Measurements from ENCODE around the gene FBXL20. TPM values are rescaled to one million over a fixed set of nuclear protein-coding genes. Genes with fewer than 3 reads are reported as not detected.

Gene FBXL20
- total RNA-seq, 1 experiment from 2014 or later = 17.2 TPM

DNA sequence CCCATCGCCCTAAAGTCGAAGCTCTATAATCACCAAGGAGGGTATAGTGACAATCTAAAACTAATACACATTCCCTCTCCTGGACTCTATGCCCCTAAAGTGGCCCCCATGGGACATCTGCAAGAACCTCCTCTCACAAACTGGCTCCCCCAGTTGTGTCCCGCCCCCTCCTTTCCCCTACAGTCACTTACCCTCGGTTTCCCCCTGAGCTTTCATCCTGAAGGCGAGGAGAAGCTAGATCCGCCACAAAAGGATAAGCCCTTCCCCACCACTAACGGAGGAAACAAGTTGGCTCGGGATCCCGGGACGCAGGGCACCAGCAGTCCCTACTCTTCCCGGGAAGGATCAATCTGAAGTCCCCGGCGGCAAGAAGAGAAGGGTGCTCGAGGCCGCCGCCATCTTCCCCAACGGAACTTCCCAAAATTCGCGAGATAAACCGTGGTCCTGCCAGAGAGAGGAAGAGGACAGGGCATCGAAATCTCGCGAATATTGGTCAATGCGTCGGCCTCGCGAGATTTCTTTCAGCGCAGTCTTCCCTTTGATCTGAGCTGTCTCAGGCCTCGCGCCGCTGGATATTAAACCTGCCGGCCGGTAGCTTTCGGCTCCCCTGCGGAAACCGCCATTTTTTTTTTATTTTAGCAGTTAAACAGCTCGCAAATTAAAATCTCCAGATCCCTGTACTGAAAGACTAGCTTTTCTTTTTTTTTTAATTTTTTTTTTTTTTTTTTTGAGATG, 49.6 kb upstream of the FBXL20 start, which contains the start of gene MED1 (continued):
- TF ChIP-seq, protein P1, sequence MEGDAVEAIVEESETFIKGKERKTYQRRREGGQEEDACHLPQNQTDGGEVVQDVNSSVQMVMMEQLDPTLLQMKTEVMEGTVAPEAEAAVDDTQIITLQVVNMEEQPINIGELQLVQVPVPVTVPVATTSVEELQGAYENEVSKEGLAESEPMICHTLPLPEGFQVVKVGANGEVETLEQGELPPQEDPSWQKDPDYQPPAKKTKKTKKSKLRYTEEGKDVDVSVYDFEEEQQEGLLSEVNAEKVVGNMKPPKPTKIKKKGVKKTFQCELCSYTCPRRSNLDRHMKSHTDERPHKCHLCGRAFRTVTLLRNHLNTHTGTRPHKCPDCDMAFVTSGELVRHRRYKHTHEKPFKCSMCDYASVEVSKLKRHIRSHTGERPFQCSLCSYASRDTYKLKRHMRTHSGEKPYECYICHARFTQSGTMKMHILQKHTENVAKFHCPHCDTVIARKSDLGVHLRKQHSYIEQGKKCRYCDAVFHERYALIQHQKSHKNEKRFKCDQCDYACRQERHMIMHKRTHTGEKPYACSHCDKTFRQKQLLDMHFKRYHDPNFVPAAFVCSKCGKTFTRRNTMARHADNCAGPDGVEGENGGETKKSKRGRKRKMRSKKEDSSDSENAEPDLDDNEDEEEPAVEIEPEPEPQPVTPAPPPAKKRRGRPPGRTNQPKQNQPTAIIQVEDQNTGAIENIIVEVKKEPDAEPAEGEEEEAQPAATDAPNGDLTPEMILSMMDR (IDR thresholded peaks at IDR 0.05 in 2 of 3, conservative IDR thresholded peaks at IDR 0.05 in 1 of 3; ENCODE audit: borderline replicate concordance in 1 of 3, insufficient read depth in 1 of 3, low read depth in 2 of 3, low read length in 2 of 3) = no peak
- TF ChIP-seq EZH2phosphoT487 (IDR thresholded peaks at IDR 0.05; ENCODE audit: borderline replicate concordance) = no peak
- TF ChIP-seq EZH2 (IDR thresholded peaks at IDR 0.05) = no peak

DNA sequence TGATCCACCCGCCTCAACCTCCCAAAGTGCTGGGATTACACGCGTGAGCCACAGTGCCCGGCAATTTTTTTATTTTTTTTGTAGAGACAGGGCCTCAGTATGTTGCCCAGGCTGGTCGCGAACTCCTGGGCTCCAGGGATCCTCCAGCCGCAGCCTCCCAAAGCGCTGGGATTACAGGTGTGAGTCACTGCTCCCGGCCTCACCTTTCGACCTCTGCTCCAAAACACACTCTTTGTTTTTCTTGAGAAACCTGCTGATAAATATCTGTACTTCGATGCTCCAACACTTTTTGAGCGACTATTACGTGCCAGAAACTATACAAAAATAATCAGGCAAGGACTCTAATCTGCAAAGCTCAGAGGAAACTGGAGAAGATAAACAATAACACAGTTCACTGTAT, 48.6 kb upstream of the FBXL20 start:
- Histone ChIP-seq H3K36me3 (ENCODE audit: control insufficient read depth in 1 of 2, insufficient read depth in 2 of 2, low read length in 2 of 2) (peaks cover 12 to 20% of the 10 kb centered on the region in 2 experiments; a peak in 3 of 4 replicates), H3K4me1 (ENCODE audit: control insufficient read depth in 1 of 2, insufficient read depth in 2 of 2, low read length in 2 of 2) (peaks cover 2 to 19% of the 10 kb centered on the region in 2 experiments; a peak in 3 of 4 replicates), H3K27ac (ENCODE audit: low read depth, low read length) (peak overlapping the region; percentile 64), H3K9me3 (ENCODE audit: control insufficient read depth in 1 of 2, insufficient read depth in 1 of 2, low read depth in 1 of 2, low read length in 2 of 2) (no peaks in the 10 kb centered on the region), H3K4me3 (replicated peaks in 1 of 2; ENCODE audit: low read depth in 1 of 2, low read length in 2 of 2) (peak overlapping the region; percentile 76 to 99), H3K9me2 (ENCODE audit: insufficient read depth) (no peaks in the 10 kb centered on the region), H2AFZ (ENCODE audit: low read depth, low read length, poor library complexity, severe bottlenecking) (no peak overlapping the region), H4K20me1 (ENCODE audit: insufficient read depth) (no peaks in the 10 kb centered on the region; the same call in 1 of the 2 replicates), H3K27me3 (ENCODE audit: insufficient read depth, low read length) (no peaks in the 10 kb centered on the region), H3K79me2 (ENCODE audit: insufficient read depth, low read length) (peaks cover 57% of the 10 kb centered on the region), H3K9ac (ENCODE audit: low read length) (peak overlapping the region; percentile 98), H3K4me2 (ENCODE audit: low read length) (peak overlapping the region; percentile 99)
- no peak for ATAC-seq
- no TSS peak for BruUV-seq (replicated peaks)
- RAD21 ChIA-PET (ENCODE audit: low non-redundant PET in 1 of 2, low total read pairs in 2 of 2, uncharacterized antibody in 2 of 2, unreplicated experiment in 2 of 2) = interaction anchor here in 1 of 2 experiments (0.6 kb wide), 1 partner anchor 23 kb away, joined by 3 read pairs; no protein-coding TSS in a partner anchor
- CTCF ChIA-PET = no interaction called here
- no peak for DNase-seq (ENCODE audit: low read depth, low spot score)
- intact Hi-C loops (cut with micrococcal nuclease) = no loop called here
- POLR2A ChIA-PET = interaction anchor here (3.4 kb wide), 1 partner anchor 11 kb away, joined by 24 read pairs; the partner anchor contains the start of gene CDK12
- TF ChIP-seq ZNF274 (IDR thresholded peaks at IDR 0.05; ENCODE audit: low read depth, low read length) (no peak), FOSL1 (IDR thresholded peaks at IDR 0.05; ENCODE audit: low read depth) (0 out of 2 replicates have a peak, but pooled peaks have one; percentile 16)

Data from HCT116 (cell line).